ENCODE data around the gene HYAL2. TPM values are rescaled to one million over a fixed set of nuclear protein-coding genes. Genes with fewer than 3 reads are reported as not detected.

Gene HYAL2
- total RNA-seq, 1 donor from 2014 or later = 48.4 TPM

GRCh38 chr3:50278880-50279224 is 43.7 kb downstream of the HYAL2 start, which contains the start of gene LSMEM2:
LSMEM2 (plus strand) TSS chr3:50279087; CDS start chr3:50279114, 27 bp downstream.
- TF ChIP-seq, protein P1, sequence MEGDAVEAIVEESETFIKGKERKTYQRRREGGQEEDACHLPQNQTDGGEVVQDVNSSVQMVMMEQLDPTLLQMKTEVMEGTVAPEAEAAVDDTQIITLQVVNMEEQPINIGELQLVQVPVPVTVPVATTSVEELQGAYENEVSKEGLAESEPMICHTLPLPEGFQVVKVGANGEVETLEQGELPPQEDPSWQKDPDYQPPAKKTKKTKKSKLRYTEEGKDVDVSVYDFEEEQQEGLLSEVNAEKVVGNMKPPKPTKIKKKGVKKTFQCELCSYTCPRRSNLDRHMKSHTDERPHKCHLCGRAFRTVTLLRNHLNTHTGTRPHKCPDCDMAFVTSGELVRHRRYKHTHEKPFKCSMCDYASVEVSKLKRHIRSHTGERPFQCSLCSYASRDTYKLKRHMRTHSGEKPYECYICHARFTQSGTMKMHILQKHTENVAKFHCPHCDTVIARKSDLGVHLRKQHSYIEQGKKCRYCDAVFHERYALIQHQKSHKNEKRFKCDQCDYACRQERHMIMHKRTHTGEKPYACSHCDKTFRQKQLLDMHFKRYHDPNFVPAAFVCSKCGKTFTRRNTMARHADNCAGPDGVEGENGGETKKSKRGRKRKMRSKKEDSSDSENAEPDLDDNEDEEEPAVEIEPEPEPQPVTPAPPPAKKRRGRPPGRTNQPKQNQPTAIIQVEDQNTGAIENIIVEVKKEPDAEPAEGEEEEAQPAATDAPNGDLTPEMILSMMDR (IDR thresholded peaks at IDR 0.05; ENCODE audit: partially characterized antibody, unreplicated experiment) = no peak
- Mint-ChIP-seq H3K36me3 (ENCODE audit: unreplicated experiment) (no peaks in the 10 kb centered on the region), H3K27me3 (ENCODE audit: unreplicated experiment) (peaks cover 12% of the 10 kb centered on the region), H3K27ac (ENCODE audit: unreplicated experiment) (no peak within 1 kb of the TSS), H3K9me3 (ENCODE audit: unreplicated experiment) (peaks cover 4% of the 10 kb centered on the region), H3K4me1 (ENCODE audit: low read depth, unreplicated experiment) (no peaks in the 10 kb centered on the region), H3K4me3 (ENCODE audit: unreplicated experiment) (no peak within 1 kb of the TSS)
- no peak for DNase-seq

DNA sequence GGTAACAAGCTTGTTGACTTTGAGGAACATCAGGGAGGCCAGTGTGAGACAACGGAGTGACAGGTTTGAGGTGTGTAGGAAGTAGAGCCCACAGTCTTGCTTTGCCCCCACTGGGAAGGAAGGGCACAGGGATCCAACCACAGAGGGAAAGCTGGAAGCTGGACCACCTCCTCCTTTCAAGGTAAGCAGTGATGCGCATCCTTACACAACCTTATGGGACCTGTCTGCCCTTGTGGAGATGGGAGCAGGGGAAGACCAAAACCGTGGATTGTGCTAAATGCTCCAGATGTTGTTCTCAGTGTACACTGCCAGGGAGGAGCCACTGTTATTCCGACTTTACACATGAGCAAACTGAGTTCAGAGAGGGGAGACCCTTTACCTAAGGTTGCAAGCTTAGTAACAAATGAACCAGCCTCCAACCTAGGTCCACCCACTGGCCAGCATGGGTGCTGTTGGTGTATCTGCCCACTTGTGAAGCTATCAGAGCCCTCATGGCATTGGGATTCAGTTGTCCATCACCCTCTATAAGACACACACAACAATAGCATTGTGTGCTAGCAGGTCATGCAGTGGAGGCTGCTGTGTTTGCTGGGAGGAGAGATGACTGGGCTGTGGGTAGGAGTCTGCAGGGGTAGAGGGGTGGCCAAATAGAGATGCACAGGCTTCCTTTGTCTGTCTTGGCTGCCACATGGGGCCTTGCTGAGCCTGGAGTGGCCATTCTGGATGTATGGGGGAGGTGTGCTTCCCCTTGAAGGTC is 44.2 kb downstream of the HYAL2 start:
- Mint-ChIP-seq H3K9me3 (ENCODE audit: unreplicated experiment) (peaks cover 4% of the 10 kb centered on the region), H3K4me3 (ENCODE audit: unreplicated experiment) (no peak overlapping the region), H3K27me3 (ENCODE audit: unreplicated experiment) (peaks cover 12% of the 10 kb centered on the region), H3K36me3 (ENCODE audit: unreplicated experiment) (no peaks in the 10 kb centered on the region), H3K27ac (ENCODE audit: unreplicated experiment) (no peak overlapping the region), H3K4me1 (ENCODE audit: low read depth, unreplicated experiment) (no peaks in the 10 kb centered on the region)
- DNase-seq = no peak
- TF ChIP-seq, protein P1 (IDR thresholded peaks at IDR 0.05; ENCODE audit: partially characterized antibody, unreplicated experiment) = no peak

DNA sequence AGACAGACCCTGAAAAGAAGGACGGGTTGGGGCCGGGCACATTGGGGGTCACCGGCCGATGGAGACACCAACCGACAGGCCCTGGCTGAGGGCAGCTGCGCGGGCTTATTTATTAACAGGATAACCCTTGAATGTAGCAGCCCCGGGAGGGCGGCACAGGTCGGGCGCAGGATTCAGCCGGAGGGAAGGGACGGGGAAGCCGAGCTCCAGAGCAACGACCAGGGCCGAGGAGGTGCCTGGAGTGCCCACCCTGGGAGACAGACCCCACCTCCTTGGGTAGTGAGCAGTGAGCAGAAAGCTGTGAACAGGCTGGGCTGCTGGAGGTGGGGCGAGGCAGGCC is 45.8 kb downstream of the HYAL2 start:
- Mint-ChIP-seq H3K4me3 (ENCODE audit: unreplicated experiment) (no peak overlapping the region), H3K27ac (ENCODE audit: unreplicated experiment) (no peak overlapping the region), H3K27me3 (ENCODE audit: unreplicated experiment) (peaks cover 10% of the 10 kb centered on the region), H3K36me3 (ENCODE audit: unreplicated experiment) (no peaks in the 10 kb centered on the region), H3K4me1 (ENCODE audit: low read depth, unreplicated experiment) (peaks cover 2% of the 10 kb centered on the region), H3K9me3 (ENCODE audit: unreplicated experiment) (peaks cover 4% of the 10 kb centered on the region)
- DNase-seq = no peak
- TF ChIP-seq, protein P1 (IDR thresholded peaks at IDR 0.05; ENCODE audit: partially characterized antibody, unreplicated experiment) = no peak

DNA sequence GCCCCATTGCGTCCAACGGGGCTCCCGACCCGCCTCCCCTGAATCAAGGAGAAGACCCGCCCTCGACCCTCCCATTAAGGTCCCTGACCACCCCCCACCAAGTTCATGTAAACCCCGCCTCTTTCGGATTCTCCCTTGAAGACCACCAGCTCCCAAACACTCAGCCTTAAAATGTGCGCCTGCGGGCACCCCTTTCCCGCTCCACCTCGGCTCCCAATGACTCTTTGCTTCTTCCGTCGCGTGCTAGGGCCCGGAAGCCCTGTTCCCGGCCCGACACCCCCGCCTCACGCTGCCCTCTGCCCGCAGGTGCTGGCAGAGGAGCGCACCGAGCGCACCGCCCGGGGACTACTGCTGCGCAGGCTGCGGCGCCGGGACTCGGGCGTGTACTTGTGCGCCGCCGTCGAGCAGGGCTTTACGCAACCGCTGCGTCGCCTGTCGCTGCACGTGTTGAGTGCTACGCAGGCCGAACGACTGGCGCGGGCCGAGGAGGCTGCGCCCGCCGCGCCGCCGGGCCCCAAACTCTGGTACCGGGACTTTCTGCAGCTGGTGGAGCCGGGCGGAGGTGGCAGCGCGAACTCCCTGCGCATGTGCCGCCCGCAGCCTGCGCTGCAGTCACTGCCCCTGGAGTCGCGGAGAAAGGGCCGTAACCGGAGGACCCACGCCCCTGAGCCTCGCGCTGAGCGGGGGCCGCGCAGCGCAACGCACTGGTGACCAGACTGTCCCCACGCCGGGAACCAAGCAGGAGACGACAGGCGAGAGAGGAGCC is 46.4 kb downstream of the HYAL2 start:
- Mint-ChIP-seq H3K27me3 (ENCODE audit: unreplicated experiment) (peaks cover 16% of the 10 kb centered on the region), H3K9me3 (ENCODE audit: unreplicated experiment) (peaks cover 4% of the 10 kb centered on the region), H3K4me3 (ENCODE audit: unreplicated experiment) (no peak overlapping the region), H3K36me3 (ENCODE audit: unreplicated experiment) (no peaks in the 10 kb centered on the region), H3K4me1 (ENCODE audit: low read depth, unreplicated experiment) (peaks cover 2% of the 10 kb centered on the region), H3K27ac (ENCODE audit: unreplicated experiment) (no peak overlapping the region)
- no peak for DNase-seq
- TF ChIP-seq, protein P1 (IDR thresholded peaks at IDR 0.05; ENCODE audit: partially characterized antibody, unreplicated experiment) = no peak

All from glutamatergic neuron (in vitro differentiated cells).